H1 (cell line): ENCODE measurements around the gene USP36. TPM values are rescaled to one million over a fixed set of nuclear protein-coding genes. Genes with fewer than 3 reads are reported as not detected.

Experiments
- CTCF ChIA-PET: fragments of 300-600 bp; sonication (Branson Sonifier 250); formaldehyde crosslinking; loops from one replicate; lab custom pipeline; 2021; ENCODE audit not compliant: partially characterized antibody; lab: Charles Lee
- POLR2A ChIA-PET: fragments of 300-600 bp; sonication (Branson Sonifier 250); formaldehyde crosslinking; loops from one replicate; lab custom pipeline; 2021; ENCODE audit warnings: inconsistent platforms; ENCODE audit not compliant: partially characterized antibody; lab: Charles Lee
- DNase-seq, 2 experiments: peaks; one replicate each; pipeline versions ENCODE4 v3.0.0 to v3.0.0-alpha.2; 2010 to 2022; ENCODE audit warnings: low spot score in 2 of 2, low read depth in 1 of 2, mixed read lengths in 1 of 2
- FAIRE-seq: peaks from 2 replicates; lab custom pipeline; 2011; peaks lifted over from hg19 to GRCh38; lab: Jason Lieb, UNC
- H2AFZ ChIP-seq: 2 replicates; pipeline ENCODE4 v1.8.1; 2012; ENCODE audit warnings: low read length, inconsistent platforms
- H2AK5ac ChIP-seq: 2 replicates; pipeline ENCODE4 v1.6.1; 2013; ENCODE audit warnings: low read depth, low read length
- H2BK120ac ChIP-seq: replicated peaks from 2 replicates; pipeline ENCODE3; 2013; ENCODE audit warnings: low read depth, low read length, inconsistent platforms
- H2BK12ac ChIP-seq: 2 replicates; pipeline ENCODE4 v1.6.1; 2013; ENCODE audit warnings: low read depth, low read length
- H2BK15ac ChIP-seq: 2 replicates; pipeline ENCODE4 v1.6.1; 2013; ENCODE audit warnings: low read length
- H2BK20ac ChIP-seq: 2 replicates; pipeline ENCODE4 v1.6.1; 2013; ENCODE audit warnings: low read length
- H2BK5ac ChIP-seq: 2 replicates; pipeline ENCODE4 v1.6.1; 2013; ENCODE audit warnings: low read depth, low read length
- H3K14ac ChIP-seq: 2 replicates; pipeline ENCODE4 v1.6.1; 2013; ENCODE audit warnings: inconsistent platforms; ENCODE audit not compliant: insufficient read length
- H3K18ac ChIP-seq: 2 replicates; pipeline ENCODE4 v1.6.1; 2013; ENCODE audit warnings: low read length; ENCODE audit errors: extremely low read depth
- H3K23ac ChIP-seq: 2 replicates; pipeline ENCODE4 v1.6.1; 2013; ENCODE audit warnings: inconsistent platforms; ENCODE audit not compliant: insufficient read length
- H3K23me2 ChIP-seq: 2 replicates; pipeline ENCODE4 v1.6.1; 2013; ENCODE audit warnings: low read depth, low read length
- H3K27ac ChIP-seq: 2 replicates; pipeline ENCODE4 v1.6.1; 2011; ENCODE audit warnings: low read depth, low read length, inconsistent platforms
- H3K27me3 ChIP-seq, 4 experiments: replicated peaks in 1 of 4; 1 replicate in 1 of 4; 2 replicates in 3 of 4; pipeline versions ENCODE4 v1.6.1 to v1.8.1; 2011 to 2013; ENCODE audit warnings: low read length in 3 of 4, mild to moderate bottlenecking in 3 of 4, inconsistent platforms in 2 of 4, mixed read lengths in 2 of 4, moderate library complexity in 1 of 4; ENCODE audit not compliant: control insufficient read depth in 3 of 4, insufficient read depth in 3 of 4; ENCODE audit errors: extremely low read depth in 1 of 4
- H3K36me3 ChIP-seq, 4 experiments: 2 replicates each; pipeline versions ENCODE4 v1.6.1 to v1.8.1; 2011 to 2013; ENCODE audit warnings: mild to moderate bottlenecking in 4 of 4, low read length in 3 of 4, moderate library complexity in 2 of 4, control low read depth in 1 of 4, inconsistent platforms in 1 of 4; ENCODE audit not compliant: insufficient read depth in 4 of 4, control insufficient read depth in 2 of 4
- H3K4ac ChIP-seq: replicated peaks from 2 replicates; pipeline ENCODE3; 2013; ENCODE audit warnings: low read length, low read depth, mixed read lengths, inconsistent platforms; ENCODE audit not compliant: insufficient read length
- H3K4me1 ChIP-seq, 4 experiments: replicated peaks in 1 of 4; 1 replicate in 1 of 4; 2 replicates in 3 of 4; pipeline versions ENCODE4 v1.6.1 to v1.8.1; 2011 to 2013; ENCODE audit warnings: low read length in 3 of 4, inconsistent platforms in 2 of 4, mixed read lengths in 1 of 4; ENCODE audit not compliant: insufficient read depth in 4 of 4, control insufficient read depth in 3 of 4
- H3K4me2 ChIP-seq, 2 experiments: 2 replicates each; pipeline versions ENCODE4 v1.6.1 to v1.8.1; 2011 to 2013; ENCODE audit warnings: low read depth in 2 of 2, low read length in 2 of 2, control low read depth in 1 of 2, inconsistent platforms in 1 of 2, mild to moderate bottlenecking in 1 of 2; ENCODE audit not compliant: insufficient read depth in 1 of 2
- H3K4me3 ChIP-seq, 4 experiments: fragments of 200-600, 300-600 bp in 1 of 4; sonication (generic), shearing (Covaris generic), sonication (Bioruptor Twin) in 1 of 4; 2 replicates each; pipeline versions ENCODE4 v1.5.1 to v1.8.1; 2011 to 2016; ENCODE audit warnings: low read length in 4 of 4, low read depth in 3 of 4, control low read depth in 2 of 4, inconsistent platforms in 2 of 4, mild to moderate bottlenecking in 2 of 4, mixed read lengths in 1 of 4, moderate library complexity in 1 of 4; ENCODE audit not compliant: insufficient read depth in 2 of 4; ENCODE audit errors: extremely low read depth in 1 of 4
- H3K56ac ChIP-seq: replicated peaks from 2 replicates; pipeline ENCODE3; 2013; ENCODE audit warnings: low read depth, mild to moderate bottlenecking, mixed read lengths, low read length, inconsistent platforms; ENCODE audit not compliant: insufficient read length
- H3K79me1 ChIP-seq: 2 replicates; pipeline ENCODE4 v1.6.1; 2013; ENCODE audit warnings: low read depth, low read length, control low read depth
- H3K79me2 ChIP-seq, 2 experiments: 2 replicates each; pipeline versions ENCODE4 v1.6.1 to v1.8.1; 2012 to 2013; ENCODE audit warnings: low read length in 2 of 2, mild to moderate bottlenecking in 2 of 2, inconsistent platforms in 1 of 2; ENCODE audit not compliant: insufficient read depth in 2 of 2, control insufficient read depth in 1 of 2
- H3K9ac ChIP-seq, 4 experiments: replicated peaks in 1 of 4; 1 replicate in 1 of 4; 2 replicates in 3 of 4; pipeline versions ENCODE4 v1.6.1 to v1.8.1; 2011 to 2013; ENCODE audit warnings: low read depth in 3 of 4, low read length in 3 of 4, control low read depth in 2 of 4, mild to moderate bottlenecking in 2 of 4, moderate library complexity in 2 of 4, inconsistent platforms in 1 of 4; ENCODE audit errors: extremely low read depth in 1 of 4
- H3K9me3 ChIP-seq, 2 experiments: 2 replicates each; pipeline versions ENCODE4 v1.6.1 to v1.8.1; 2012 to 2013; ENCODE audit warnings: mild to moderate bottlenecking in 2 of 2, moderate library complexity in 2 of 2, control low read depth in 1 of 2, inconsistent platforms in 1 of 2, low read depth in 1 of 2, low read length in 1 of 2, mixed read lengths in 1 of 2; ENCODE audit not compliant: insufficient read depth in 2 of 2
- H4K20me1 ChIP-seq, 2 experiments: replicated peaks in 1 of 2; 2 replicates each; pipeline versions ENCODE3 to v1.8.1; 2011 to 2013; ENCODE audit warnings: inconsistent platforms in 2 of 2, low read length in 2 of 2, mild to moderate bottlenecking in 1 of 2; ENCODE audit not compliant: insufficient read depth in 2 of 2, control insufficient read depth in 1 of 2
- H4K5ac ChIP-seq: 2 replicates; pipeline ENCODE4 v1.6.1; 2013; ENCODE audit warnings: low read length, low read depth, mixed read lengths, inconsistent platforms; ENCODE audit not compliant: insufficient read length
- H4K8ac ChIP-seq: 2 replicates; pipeline ENCODE4 v1.8.0; 2013; ENCODE audit warnings: mild to moderate bottlenecking, moderate library complexity, low read length, inconsistent platforms; ENCODE audit not compliant: insufficient read depth; ENCODE audit errors: extremely low read depth
- H4K91ac ChIP-seq: replicated peaks from 2 replicates; pipeline ENCODE3; 2013; ENCODE audit warnings: low read length, mixed read lengths, inconsistent platforms; ENCODE audit not compliant: insufficient read length
- ASH2L ChIP-seq: fragments of 200-600, 300-600 bp; sonication (generic); IDR thresholded peaks from one replicate; pipeline ENCODE4 v1.7.1; 2017; ENCODE audit warnings: low read length
- EP300 ChIP-seq, 2 experiments: IDR thresholded peaks; 1 replicate in 1 of 2; 2 replicates in 1 of 2; pipeline ENCODE4 v1.6.1; 2011 to 2012; ENCODE audit warnings: low read depth in 2 of 2, low read length in 2 of 2, mild to moderate bottlenecking in 2 of 2, borderline replicate concordance in 1 of 2, inconsistent platforms in 1 of 2, moderate library complexity in 1 of 2
- GABPA ChIP-seq: IDR thresholded peaks from 2 replicates; pipeline ENCODE4 v1.6.1; 2011; ENCODE audit warnings: mild to moderate bottlenecking, low read length, moderate library complexity, borderline replicate concordance; ENCODE audit not compliant: insufficient read depth
- HDAC2 ChIP-seq, 2 experiments: fragments of 300-600 bp in 1 of 2; sonication (generic) in 1 of 2; IDR thresholded peaks; 2 replicates each; pipeline ENCODE4 v1.6.1; 2011 to 2012; ENCODE audit warnings: low read depth in 2 of 2, low read length in 2 of 2, mild to moderate bottlenecking in 2 of 2, moderate library complexity in 2 of 2, borderline replicate concordance in 1 of 2, inconsistent platforms in 1 of 2
- HDAC6 ChIP-seq: IDR thresholded peaks from one replicate; pipeline ENCODE4 v1.7.1; 2012; ENCODE audit warnings: low read depth, mild to moderate bottlenecking, inconsistent platforms, low read length, moderate library complexity
- RNF2 ChIP-seq: fragments of 200-900, 300-1000 bp; sonication (generic); IDR thresholded peaks from 2 replicates; pipeline ENCODE4 v1.7.1; 2016; ENCODE audit warnings: borderline replicate concordance, low read depth, mild to moderate bottlenecking, antibody characterized with exemption, low read length; ENCODE audit not compliant: poor library complexity, severe bottlenecking; ENCODE audit errors: missing control alignments
- SP4 ChIP-seq: IDR thresholded peaks from 2 replicates; pipeline ENCODE4 v1.6.1; 2012; ENCODE audit warnings: low read length, inconsistent platforms
- WGBS, 2 experiments: shearing (Covaris generic) in 1 of 2; methylation state at CpG; one replicate each; pipeline versions ENCODE4 v1.1.6 to v1.1.7; 2013 to 2015; ENCODE audit warnings: low lambda C conversion rate in 2 of 2, mixed read lengths in 2 of 2, inconsistent platforms in 1 of 2, low coverage in 1 of 2, missing lambda C conversion rate in 1 of 2; ENCODE audit not compliant: insufficient replicate concordance in 2 of 2, insufficient coverage in 1 of 2, insufficient read length in 1 of 2; ENCODE audit errors: extremely low coverage in 1 of 2, missing lambda C conversion rate in 1 of 2; 5-methylcytosine and 5-hydroxymethylcytosine counted together
- long read RNA-seq, 2 experiments: library from RNA in 1 of 2; library from capped mRNA in 1 of 2; stranded (forward); transcript quantifications; one replicate each; pipeline ENCODE4 v2.0.0, GENCODE V29; 2021; ENCODE audit warnings: inconsistent platforms in 1 of 2
- polyA minus RNA-seq, 3 experiments: library from RNA; depleted of rRNA, polyadenylated mRNA; stranded (reverse); fragments of >200 nt; gene quantifications; 1 replicate in 2 of 3; 2 replicates in 1 of 3; pipeline ENCODE4 v1.2.3, GENCODE V29; 2011
- polyA plus RNA-seq, 7 experiments: library from polyadenylated mRNA; depleted of rRNA in 3 of 7; stranded (reverse) in 5 of 7; unstranded in 2 of 7; fragments of >200 nt in 5 of 7; fragments of 200-250 nt in 2 of 7; gene quantifications; 1 replicate in 5 of 7; 2 replicates in 1 of 7; 4 replicates in 1 of 7; pipeline versions ENCODE4 v1.2.1 to v1.2.3, GENCODE V29; 2011 to 2013; ENCODE audit warnings: missing spikeins in 2 of 7, mixed read lengths in 2 of 7
- total RNA-seq: library from RNA; stranded (reverse); fragmentation: NEBNext Ultra II Directional; extraction: Animal tissue kit (Norgen Biotek cat#: 25700); gene quantifications from 2 replicates; pipeline ENCODE4 v1.2.1, GENCODE V29; 2021

The USP36 gene
- total RNA-seq (65.8 and 67.7 TPM in 2 replicates), polyA plus RNA-seq (2011; rRNA removed) (40.7 and 44.8 TPM in 2 replicates), polyA minus RNA-seq (2011; rRNA and poly(A)+ RNA removed) (63.4 and 70.8 TPM in 2 replicates)
- 34.2 TPM for polyA plus RNA-seq (2011; cell fraction: cytosol; rRNA removed)
- 90.2 TPM for polyA plus RNA-seq (2011; cell fraction: nucleus; rRNA removed)
- polyA plus RNA-seq (2012, experiment 1 of 2) = 52.2 to 59.3 TPM (median 54.9 TPM) in 4 replicates
- 42.7 TPM for polyA plus RNA-seq (2012, experiment 2 of 2)
- 43.8 TPM for polyA plus RNA-seq (2013, experiment 1 of 2)
- polyA plus RNA-seq (2013, experiment 2 of 2) = 41.9 TPM
- polyA minus RNA-seq (2011; cell fraction: cytosol; rRNA and poly(A)+ RNA removed) = 22.9 TPM
- polyA minus RNA-seq (2011; cell fraction: nucleus; rRNA and poly(A)+ RNA removed) = 49.2 TPM
- long read RNA-seq, experiment 1, partial matches to known transcripts = 8 of 17 reads
- long read RNA-seq, experiment 1, other reads (novel, unspliced or antisense) = 9 of 17 reads
- long read RNA-seq, experiment 2, partial matches to known transcripts = 2 of 5 reads
- long read RNA-seq, experiment 2, other reads (novel, unspliced or antisense) = 0 of 5 reads

GRCh38 chr17:78840780-78841611 lies at the start of gene USP36:
Gene USP36, minus strand, starts transcription at chr17:78840814. Its CDS starts 4,451 bp downstream, at chr17:78836363.
- Histone ChIP-seq H2BK20ac (no peak within 1 kb of the TSS), H2BK12ac (no peak within 1 kb of the TSS), H2BK5ac (peak within 1 kb of the TSS; percentile 44; the same call in 1 of the 2 replicates), H3K9me3 (no peaks in the 10 kb centered on the region), H3K4me2 (peak within 1 kb of the TSS; percentile 84 to 99), H3K79me1 (peaks cover 5% of the 10 kb centered on the region), H3K23me2 (peaks cover 3% of the 10 kb centered on the region), H3K9ac (peak within 1 kb of the TSS; percentile 82 to 98 (median 88)), H3K27ac (peak within 1 kb of the TSS; percentile 85), H3K14ac (no peak within 1 kb of the TSS), H3K79me2 (peaks cover 18 to 28% of the 10 kb centered on the region in 2 experiments), H3K36me3 (peaks cover 7 to 20% (median 15%) of the 10 kb centered on the region in 4 experiments), H2AK5ac (peak within 1 kb of the TSS; percentile 77; the same call in 1 of the 2 replicates), H3K56ac (peak within 1 kb of the TSS; percentile 51), H4K8ac (peak within 1 kb of the TSS; percentile 92), H3K23ac (no peak within 1 kb of the TSS), H2AFZ (peak within 1 kb of the TSS; percentile 89), H3K18ac (no peak within 1 kb of the TSS; the same call in 1 of the 2 replicates), H2BK15ac (no peak within 1 kb of the TSS), H2BK120ac (no peak within 1 kb of the TSS), H3K4ac (no peak within 1 kb of the TSS), H3K4me1 (peaks cover 2 to 12% (median 5%) of the 10 kb centered on the region in 4 experiments), H4K5ac (no peak within 1 kb of the TSS), H4K20me1 (peaks cover 7 to 18% of the 10 kb centered on the region in 2 experiments), H3K4me3 (peak within 1 kb of the TSS; percentile 68 to 93 (median 86)), H4K91ac (peak within 1 kb of the TSS; percentile 45), H3K27me3 (no peaks in the 10 kb centered on the region)
- POLR2A ChIA-PET = interaction anchor here (0.6 to 2.3 kb wide), 6 partner anchors 10 to 413 kb away, joined by 3 to 9 read pairs (median 4); no protein-coding TSS in a partner anchor
- no peak for FAIRE-seq
- CTCF ChIA-PET = interaction anchor here (1.5 to 3.8 kb wide), 5 partner anchors 12 to 131 kb away, joined by 3 to 18 read pairs (median 5); no protein-coding TSS in a partner anchor
- 2% methylated on average over 68 of the region's 74 CpGs; no CpG with 5 or more reads in 1 of the 2 experiments for WGBS, 2 experiments
- peak; percentile 96 to 100 for DNase-seq
- TF ChIP-seq GABPA = no peak
- TF ChIP-seq HDAC2 (IDR thresholded peaks at IDR 0.05; ENCODE audit: borderline replicate concordance in 1 of 2, low read depth in 2 of 2, low read length in 2 of 2) = peak; percentile 56 to 80; a peak in 2 of 4 replicates
- TF ChIP-seq HDAC6 = no peak
- peak; percentile 11 to 79; a peak in 2 of 3 replicates for TF ChIP-seq EP300 (IDR thresholded peaks at IDR 0.05; ENCODE audit: borderline replicate concordance in 1 of 2, low read depth in 2 of 2, low read length in 2 of 2)
- no peak for TF ChIP-seq RNF2
- TF ChIP-seq SP4 = peak; percentile 91; the same call in 1 of the 2 replicates
- no peak for TF ChIP-seq ASH2L
